ENCODE data around the gene TRIM40.

DNA sequence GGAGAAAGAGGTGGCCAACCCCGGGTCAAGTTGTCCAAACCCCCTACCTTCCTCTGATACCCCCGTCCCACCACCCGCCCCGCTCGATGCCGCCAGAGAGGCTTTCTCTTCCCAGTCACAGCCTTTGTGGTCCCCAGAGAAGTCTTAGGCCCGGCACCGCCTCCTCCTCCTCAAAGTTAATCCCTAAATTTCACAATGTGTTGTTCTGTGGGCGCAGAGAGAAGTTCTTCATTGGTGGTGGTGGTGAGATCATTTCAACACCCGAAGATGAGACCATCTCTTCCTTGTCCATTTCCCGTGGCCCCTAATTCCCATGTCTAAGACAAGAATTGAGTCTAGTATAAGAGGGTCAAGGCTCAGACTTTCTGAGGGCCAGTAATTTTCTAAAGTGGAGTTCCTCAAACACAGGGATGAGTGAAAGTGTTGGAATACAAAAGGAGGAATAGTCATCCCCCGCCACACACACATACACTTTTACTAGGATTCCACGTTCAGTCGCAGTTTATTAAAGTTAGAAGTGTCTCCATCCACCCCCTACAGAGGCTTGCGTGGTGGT is 33.4 kb upstream of the TRIM40 start:
- TF ChIP-seq EZH2phosphoT487 (IDR thresholded peaks at IDR 0.05; ENCODE audit: borderline replicate concordance) (no peak), SRF (IDR thresholded peaks at IDR 0.05; ENCODE audit: low read depth) (no peak), POLR2AphosphoS5 (IDR thresholded peaks at IDR 0.05; ENCODE audit: low read depth, low read length) (no peak)
- TF ChIP-seq, protein P1, sequence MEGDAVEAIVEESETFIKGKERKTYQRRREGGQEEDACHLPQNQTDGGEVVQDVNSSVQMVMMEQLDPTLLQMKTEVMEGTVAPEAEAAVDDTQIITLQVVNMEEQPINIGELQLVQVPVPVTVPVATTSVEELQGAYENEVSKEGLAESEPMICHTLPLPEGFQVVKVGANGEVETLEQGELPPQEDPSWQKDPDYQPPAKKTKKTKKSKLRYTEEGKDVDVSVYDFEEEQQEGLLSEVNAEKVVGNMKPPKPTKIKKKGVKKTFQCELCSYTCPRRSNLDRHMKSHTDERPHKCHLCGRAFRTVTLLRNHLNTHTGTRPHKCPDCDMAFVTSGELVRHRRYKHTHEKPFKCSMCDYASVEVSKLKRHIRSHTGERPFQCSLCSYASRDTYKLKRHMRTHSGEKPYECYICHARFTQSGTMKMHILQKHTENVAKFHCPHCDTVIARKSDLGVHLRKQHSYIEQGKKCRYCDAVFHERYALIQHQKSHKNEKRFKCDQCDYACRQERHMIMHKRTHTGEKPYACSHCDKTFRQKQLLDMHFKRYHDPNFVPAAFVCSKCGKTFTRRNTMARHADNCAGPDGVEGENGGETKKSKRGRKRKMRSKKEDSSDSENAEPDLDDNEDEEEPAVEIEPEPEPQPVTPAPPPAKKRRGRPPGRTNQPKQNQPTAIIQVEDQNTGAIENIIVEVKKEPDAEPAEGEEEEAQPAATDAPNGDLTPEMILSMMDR (IDR thresholded peaks at IDR 0.05 in 2 of 3, conservative IDR thresholded peaks at IDR 0.05 in 1 of 3; ENCODE audit: borderline replicate concordance in 1 of 3, insufficient read depth in 1 of 3, low read depth in 2 of 3, low read length in 2 of 3): no peak

Measured in HCT116 (cell line).